Mammary epithelial cell (primary cell): ENCODE results near the gene BTBD9.

Experiments
- CTCF ChIP-seq, 2 donors: IDR thresholded peaks in 1 of 2; conservative IDR thresholded peaks in 1 of 2; 2 replicates each; pipeline ENCODE4 v1.5.1; 2011 to 2012; ENCODE audit warnings: inconsistent platforms in 2 of 2, low read length in 2 of 2, mild to moderate bottlenecking in 2 of 2, control low read depth in 1 of 2, low read depth in 1 of 2; ENCODE audit not compliant: insufficient read depth in 1 of 2; ENCODE audit errors: extremely low read depth in 1 of 2
- EZH2 ChIP-seq: IDR thresholded peaks from 2 replicates; pipeline ENCODE4 v1.6.1; 2012; ENCODE audit warnings: low read length, inconsistent platforms, borderline replicate concordance

- TF ChIP-seq CTCF (conservative IDR thresholded peaks at IDR 0.05 in 1 of 2, IDR thresholded peaks at IDR 0.05 in 1 of 2; ENCODE audit: extremely low read depth in 1 of 2, insufficient read depth in 1 of 2, low read depth in 1 of 2, low read length in 2 of 2) (no peak), EZH2 (no peak)
Observed at GRCh38 chr6:38634518-38634917, 5.2 kb downstream of the BTBD9 start.
